ENCODE data around the gene NTMT1.
A peak's percentile ranks its signal among the peaks of the same experiment; 100 is the strongest.
"Not testable (repeated sequence)": the region's sequence is repeated elsewhere in the genome, so short reads cannot be mapped to it uniquely, and the experiment has no call there.

The NTMT1 gene

GRCh38 chr9:129615407-129616285 lies 10.3 kb upstream of the NTMT1 start:
- no peak for DNase-seq (ENCODE audit: low read depth in 2 of 2)

DNA sequence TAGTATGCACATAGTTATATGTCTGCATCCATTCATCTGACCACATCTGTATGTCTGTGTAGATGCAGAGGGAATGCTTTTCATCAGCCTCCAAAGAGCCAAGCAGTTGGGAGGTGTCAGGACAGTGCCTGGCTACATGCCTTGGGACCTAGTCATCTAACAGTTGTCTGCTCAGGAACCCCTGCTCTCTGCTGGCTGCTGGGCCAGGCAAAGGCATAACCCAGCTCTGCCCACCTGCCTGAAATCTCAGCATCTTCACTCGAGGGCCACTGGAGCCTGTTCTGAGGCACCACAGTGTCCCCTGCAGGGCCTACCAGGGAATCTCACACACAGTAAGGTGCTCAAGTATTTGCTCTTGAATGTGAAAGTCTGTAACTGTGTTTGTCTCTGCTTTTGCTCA lies 8.8 kb upstream of the NTMT1 start:
- DNase-seq (ENCODE audit: low read depth in 2 of 2): no peak

DNA sequence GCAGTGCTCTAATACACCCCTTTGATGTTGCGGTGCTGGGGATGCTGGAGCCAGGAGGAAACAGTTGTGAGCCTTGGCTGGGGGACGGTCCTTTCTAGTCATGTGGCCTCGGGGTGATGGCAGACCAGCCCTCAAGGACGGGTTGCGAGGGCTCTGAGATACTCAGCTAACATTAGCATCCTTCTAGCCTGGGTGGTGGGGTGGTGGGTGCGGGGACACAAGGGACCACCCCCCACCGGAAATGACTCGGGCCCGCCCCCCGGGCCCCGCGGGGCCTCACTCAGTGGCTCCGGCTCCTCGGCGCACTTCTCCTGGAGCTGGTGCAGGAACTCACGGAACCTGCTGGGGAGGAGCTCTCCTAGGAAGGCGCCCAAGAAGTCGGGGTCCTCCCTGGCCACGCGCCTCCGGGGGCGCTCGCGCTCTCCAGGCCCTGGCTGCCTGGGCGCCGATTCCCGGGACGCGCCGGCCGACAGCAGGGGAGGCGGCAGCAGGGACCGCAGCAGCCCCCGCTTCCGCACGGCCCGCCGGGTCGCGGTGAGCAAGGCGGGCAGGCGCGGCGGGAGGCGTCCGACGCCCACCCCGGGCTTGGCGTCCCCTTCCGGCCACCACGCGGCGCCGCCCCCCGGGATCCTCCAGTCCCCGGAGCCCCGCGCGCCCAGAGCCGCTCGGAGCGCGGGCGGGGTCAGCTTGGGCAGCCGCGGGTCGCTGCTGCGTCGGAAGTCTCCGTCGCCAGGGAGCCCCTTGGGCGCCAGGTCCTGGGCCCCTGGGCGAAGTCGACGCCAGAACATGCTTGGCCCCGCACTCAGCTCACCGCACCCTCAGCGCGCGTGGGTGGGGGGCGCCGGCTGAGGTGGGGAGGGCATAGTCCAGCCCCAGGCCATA lies 5.9 kb upstream of the NTMT1 start:
- no peak for DNase-seq (ENCODE audit: low read depth in 2 of 2)

DNA sequence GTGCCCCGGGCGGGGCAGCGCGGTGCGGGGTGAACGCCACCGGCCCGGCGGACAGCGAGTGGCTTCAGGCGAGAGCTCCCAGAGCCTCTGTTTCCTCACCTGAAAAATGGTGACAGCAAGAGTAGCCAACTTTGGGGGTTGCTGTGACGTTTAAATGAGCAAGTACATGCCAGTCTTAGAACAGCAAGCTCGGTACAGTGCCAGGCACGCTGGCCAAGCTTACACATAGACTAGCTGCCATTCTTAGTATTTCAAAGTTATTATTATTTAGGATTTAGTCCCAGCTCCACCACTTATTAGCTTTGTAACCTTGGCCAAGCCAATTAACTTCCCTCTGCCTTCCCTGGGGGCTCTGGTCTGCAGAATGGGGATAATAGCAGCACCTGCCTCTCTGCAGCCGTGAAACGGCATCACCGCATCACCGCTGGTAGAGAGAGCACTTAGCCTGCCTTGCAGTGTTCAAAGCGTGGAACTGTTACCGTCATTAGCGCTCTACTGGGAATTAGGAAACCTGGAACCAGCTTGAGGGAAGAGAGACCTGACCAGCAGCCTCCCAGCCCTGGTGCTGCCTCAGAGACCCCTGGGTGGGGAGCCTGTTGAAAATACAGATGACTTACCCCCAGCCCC lies 5.2 kb upstream of the NTMT1 start, which contains the start of gene C9orf50:
TSS of gene C9orf50 (minus strand) at position 433 of the 627 bp plus-strand sequence. CDS start 527 bp downstream, outside the sequence.
- DNase-seq (ENCODE audit: low read depth in 2 of 2): no peak

- no peak for DNase-seq (ENCODE audit: low read depth in 2 of 2)
Observed at GRCh38 chr9:129623331-129623730, 2.6 kb upstream of the NTMT1 start.

DNA sequence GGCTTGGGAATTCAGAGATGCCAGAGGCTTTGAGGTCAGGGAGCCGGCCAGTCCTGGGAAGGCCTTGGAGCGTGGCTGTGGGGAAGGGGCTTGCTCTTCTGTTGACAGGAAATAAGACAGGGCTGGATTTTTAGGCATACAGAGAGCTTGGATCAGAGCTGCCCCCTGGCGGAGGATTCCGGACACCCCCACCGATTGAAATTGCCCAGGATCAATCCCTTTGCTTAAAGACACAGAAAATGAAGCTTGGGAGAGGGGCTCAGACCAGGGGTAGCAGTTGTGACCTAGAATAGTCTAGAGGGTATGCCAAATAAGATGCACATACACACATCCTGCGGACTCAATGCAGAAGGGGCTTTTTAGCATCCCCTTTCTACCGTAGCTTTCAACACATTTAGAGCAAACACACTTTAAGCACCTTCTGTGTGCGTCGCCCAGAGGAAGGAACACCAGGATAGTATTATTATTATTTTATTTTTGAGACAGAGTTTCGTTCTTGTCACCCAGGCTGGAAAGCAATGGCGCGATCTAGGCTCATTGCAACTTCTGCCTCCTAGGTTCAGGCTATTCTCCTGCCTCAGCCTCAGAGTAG lies 1.7 kb upstream of the NTMT1 start:
- DNase-seq (ENCODE audit: low read depth in 2 of 2): peak; percentile 66 to 76

DNA sequence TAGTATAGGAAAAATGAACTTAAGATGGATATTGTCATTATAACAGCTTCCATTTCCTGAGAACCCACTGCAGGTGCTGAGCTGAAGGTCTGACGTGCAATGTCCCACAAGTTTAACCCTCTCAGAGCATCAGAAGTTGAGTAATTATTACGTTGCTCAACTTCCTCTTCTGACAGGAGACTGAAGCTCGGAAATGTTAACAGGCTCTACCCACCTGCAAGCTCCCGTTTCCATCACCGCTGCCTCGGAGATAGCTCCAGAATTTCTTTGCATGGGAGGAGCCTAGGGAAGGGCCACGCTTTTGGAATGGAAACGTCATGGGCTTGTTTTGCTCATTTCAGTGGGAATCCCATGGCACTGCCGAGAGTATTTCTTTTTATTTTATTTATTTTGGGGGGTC lies 1.0 kb upstream of the NTMT1 start:
- DNase-seq (ENCODE audit: low read depth in 2 of 2): no peak

GRCh38 chr9:129626625-129627284 lies 792 bp downstream of the NTMT1 start:
- no peak for DNase-seq (ENCODE audit: low read depth in 2 of 2)

DNA sequence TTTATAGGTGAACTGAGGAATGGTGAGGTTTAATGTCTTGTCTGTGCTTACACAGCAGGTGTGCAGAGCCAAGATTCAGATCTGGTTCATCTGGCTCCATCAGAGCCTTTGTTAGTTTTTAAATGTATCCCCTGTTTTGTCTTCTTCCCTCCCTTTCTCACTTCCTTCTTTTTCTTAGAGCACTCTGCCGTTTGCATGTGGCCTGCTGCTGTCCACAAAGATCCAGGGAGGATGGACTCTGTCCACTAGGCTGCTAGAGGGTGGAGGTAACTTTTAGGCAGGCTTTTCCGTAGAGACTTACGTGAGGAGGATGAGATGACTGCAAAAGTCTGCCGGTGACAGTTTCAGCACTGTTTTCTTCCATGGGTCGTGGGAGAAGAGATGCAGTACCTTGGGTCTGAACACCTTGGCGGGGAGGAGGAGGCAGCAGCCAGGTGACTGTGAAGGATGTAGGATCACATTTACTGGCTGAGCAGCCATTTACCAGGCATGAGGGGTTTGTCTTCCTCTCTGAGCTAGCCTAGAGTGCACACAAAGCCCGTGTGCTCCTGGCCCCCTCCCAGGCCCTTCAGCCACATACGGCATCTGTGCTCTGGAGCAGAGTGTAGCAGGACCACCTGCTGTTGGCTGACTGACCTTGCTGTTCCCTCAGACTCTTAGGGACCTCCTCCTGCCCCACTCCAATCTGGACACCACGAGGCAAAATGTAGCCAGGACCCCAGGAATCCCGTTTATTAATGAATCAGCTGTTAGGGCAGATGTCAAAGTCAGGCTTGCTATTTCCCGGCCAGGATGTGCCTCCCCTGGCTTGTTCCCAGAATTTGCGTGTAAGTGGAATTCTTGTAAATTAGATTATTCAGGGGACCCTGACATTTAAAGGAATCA lies 1.8 kb downstream of the NTMT1 start:
- DNase-seq (ENCODE audit: low read depth in 2 of 2): no peak

- no peak for DNase-seq (ENCODE audit: low read depth in 2 of 2)
Observed at GRCh38 chr9:129628709-129629108, 2.7 kb downstream of the NTMT1 start.

GRCh38 chr9:129629251-129629820 lies 3.4 kb downstream of the NTMT1 start:
- no peak for DNase-seq (ENCODE audit: low read depth in 2 of 2)

DNA sequence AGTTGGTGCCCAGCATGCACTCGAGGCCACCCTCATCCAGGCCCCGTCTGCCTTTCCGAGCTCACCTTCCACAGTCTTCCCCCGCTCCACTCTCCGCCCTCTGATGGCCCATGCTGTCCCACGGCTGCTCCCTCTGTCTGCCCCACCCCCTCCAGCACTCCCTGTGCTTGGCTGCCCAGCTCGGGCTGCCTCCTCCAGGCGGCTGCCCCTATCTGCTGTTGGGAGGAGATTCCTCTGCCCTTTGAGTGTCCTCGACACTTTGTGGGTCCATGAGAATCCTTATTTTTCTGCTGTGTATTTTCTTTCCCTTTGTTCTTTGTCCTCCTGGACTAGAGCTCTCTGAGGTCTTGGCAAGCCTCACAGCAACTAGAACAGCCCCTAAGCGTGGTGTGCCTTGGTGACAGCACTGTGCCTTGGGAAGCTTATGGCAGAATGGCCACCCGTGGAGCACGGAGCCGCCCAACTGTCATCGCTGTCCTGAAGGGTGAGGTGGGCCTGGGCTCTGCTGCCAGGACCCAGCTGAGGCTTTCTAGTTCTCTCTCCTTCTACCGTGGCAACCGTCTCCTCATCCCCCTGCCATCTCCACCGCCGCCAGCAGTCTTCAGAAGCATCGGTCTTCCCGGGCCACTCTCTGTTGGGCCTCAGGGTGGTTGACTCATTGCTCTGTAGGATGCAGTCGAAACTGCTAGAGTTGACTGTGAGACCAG lies 5.2 kb downstream of the NTMT1 start:
- DNase-seq (ENCODE audit: low read depth in 2 of 2): no peak

- no peak for DNase-seq (ENCODE audit: low read depth in 2 of 2)
Observed at GRCh38 chr9:129631674-129632129, 5.7 kb downstream of the NTMT1 start.

GRCh38 chr9:129632460-129632859 lies 6.5 kb downstream of the NTMT1 start:
- DNase-seq (ENCODE audit: low read depth in 2 of 2): no peak

GRCh38 chr9:129633207-129633606 lies 7.2 kb downstream of the NTMT1 start:
- no peak for DNase-seq (ENCODE audit: low read depth in 2 of 2)

- no peak for DNase-seq (ENCODE audit: low read depth in 2 of 2)
Observed at GRCh38 chr9:129633848-129634247, 7.9 kb downstream of the NTMT1 start.

DNA sequence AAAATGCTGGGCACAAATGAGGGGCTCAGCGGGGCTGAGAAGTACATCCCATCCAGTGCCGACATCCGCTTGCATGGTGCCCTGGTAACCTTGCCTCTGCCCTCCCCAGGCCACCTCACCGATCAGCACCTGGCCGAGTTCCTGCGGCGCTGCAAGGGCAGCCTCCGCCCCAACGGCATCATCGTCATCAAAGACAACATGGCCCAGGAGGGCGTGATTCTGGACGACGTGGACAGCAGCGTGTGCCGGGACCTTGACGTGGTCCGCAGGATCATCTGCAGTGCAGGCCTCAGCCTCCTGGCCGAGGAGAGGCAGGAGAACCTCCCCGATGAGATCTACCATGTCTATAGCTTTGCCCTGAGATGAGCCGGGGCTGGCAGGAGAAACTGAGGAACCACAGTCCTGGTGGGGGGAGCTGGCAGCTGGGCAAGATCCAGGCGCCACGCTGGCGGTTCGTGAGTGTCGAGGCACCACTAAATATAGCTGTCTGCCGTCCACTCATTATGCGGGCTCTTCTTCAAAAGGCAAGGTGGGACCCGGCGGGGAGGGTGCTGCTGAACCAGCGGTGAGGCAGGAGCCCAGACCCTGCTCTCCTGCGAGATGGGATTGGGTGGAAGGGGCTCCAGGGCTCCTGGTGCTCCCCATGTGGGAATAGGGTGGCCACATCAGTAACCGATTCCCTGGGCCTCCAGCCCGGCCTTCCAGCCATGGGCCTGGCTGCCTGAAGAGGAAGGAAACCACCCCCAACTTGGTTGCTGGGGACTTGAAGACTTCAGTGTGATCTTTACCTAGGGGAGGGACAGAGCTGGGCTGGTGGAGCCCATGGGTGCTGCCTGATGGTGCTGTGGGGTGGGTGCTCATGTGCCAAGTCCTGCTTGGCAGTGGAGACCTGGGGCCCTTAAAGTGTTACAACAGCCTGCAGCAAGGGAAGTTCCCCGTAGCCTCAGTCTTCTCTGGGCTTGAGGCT lies 9.4 kb downstream of the NTMT1 start:
- DNase-seq (ENCODE audit: low read depth in 2 of 2): no peak

DNA sequence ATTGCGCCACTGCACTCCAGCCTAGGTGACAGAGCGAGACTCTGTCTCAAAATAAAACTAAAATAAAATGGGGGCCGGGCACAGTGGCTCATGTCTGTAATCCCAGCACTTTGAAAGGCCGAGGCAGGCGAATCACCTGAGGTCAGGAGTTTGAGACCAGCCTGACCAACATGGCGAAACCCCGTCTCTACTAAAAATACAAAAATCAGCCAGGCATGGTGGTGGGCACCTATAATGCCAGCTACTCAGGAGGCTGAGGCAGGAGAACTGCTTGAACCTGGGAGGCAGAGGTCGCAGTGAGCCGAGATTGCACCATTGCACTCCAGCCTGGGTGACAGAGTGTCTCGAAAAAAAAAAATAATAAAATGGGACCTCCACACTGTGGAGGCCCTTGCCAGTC lies 10.4 kb downstream of the NTMT1 start:
- not testable (repeated sequence) for DNase-seq (ENCODE audit: low read depth in 2 of 2)
